ENCODE measurements around the gene HIF1AN.

The HIF1AN gene

DNA sequence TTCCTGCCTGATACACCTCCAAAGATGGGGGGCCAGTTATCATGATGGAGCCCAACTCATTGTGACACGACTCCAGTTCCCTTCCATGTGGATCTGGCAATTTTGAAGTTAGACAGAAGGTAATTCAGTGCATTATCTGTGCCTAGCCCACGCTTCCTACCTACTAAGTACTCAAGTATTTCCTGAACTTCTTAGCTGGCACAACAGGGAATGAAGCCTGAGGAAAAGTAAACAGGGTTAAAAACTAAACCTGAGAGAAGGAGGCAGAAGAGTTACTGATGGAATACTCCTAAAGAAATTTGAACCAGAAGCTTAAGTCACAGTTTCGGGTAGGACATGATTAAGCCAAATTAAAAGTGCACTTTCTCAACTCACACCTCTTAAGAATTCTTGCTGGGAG is 14.9 kb upstream of the HIF1AN start:
- no peak for DNase-seq (ENCODE audit: low read depth, low spot score)
- H3K27ac ChIP-seq (ENCODE audit: low read length), result no peak overlapping the region
- H3K4me3 ChIP-seq (ENCODE audit: low read length), result no peak overlapping the region
- peaks cover 2% of the 10 kb centered on the region; the same call in 1 of the 2 replicates for H3K27me3 ChIP-seq (ENCODE audit: control insufficient read depth, insufficient read depth, low read length)
- no CpG with 5 or more reads among the region's 3 CpGs for WGBS (ENCODE audit: insufficient coverage, insufficient read length)
- H3K9me3 ChIP-seq (ENCODE audit: control insufficient read depth, insufficient read depth, low read length), result no peaks in the 10 kb centered on the region
- H3K36me3 ChIP-seq (ENCODE audit: control insufficient read depth, insufficient read depth, low read length), result peaks cover 8% of the 10 kb centered on the region; the same call in 1 of the 2 replicates
- H3K4me1 ChIP-seq (ENCODE audit: control insufficient read depth, insufficient read depth, low read length), result no peaks in the 10 kb centered on the region

DNA sequence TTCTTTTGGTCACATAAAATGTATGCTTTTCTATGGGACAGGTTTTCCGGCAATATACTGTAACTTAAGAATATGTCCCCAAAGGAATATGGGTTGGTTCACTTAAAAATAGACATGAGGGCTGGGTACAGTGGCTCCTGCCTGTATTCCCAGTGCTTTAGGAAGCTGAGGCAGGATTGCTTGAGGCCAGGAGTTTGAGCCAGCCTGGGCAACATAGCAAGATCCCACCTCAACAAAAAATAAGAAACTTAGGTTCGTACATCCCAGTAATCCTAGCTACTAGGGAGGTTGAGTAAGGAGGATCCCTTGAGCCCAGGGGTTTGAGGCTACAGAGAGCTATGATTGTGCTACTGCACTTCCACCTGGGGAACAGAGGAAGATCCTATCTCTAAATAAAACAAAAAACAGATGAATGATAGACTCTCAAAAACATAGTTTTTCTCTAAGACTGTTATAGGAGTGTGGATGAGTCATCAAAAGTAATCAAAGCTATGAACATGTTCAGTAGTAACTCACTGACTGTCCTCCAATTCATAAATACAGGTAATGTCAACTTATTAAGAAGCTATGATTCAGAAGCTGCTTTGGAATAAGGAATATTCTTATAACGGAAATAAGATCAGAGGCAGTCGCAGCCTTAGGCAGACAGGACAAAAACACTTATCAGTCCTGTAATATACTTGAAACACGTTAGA is 13.5 kb upstream of the HIF1AN start:
- H3K27ac ChIP-seq (ENCODE audit: low read length), result no peak overlapping the region
- no peaks in the 10 kb centered on the region for H3K4me1 ChIP-seq (ENCODE audit: control insufficient read depth, insufficient read depth, low read length)
- H3K9me3 ChIP-seq (ENCODE audit: control insufficient read depth, insufficient read depth, low read length), result no peaks in the 10 kb centered on the region
- peaks cover 2% of the 10 kb centered on the region; the same call in 1 of the 2 replicates for H3K27me3 ChIP-seq (ENCODE audit: control insufficient read depth, insufficient read depth, low read length)
- H3K4me3 ChIP-seq (ENCODE audit: low read length), result no peak overlapping the region
- WGBS (ENCODE audit: insufficient coverage, insufficient read length), result no CpG with 5 or more reads among the region's 5 CpGs
- DNase-seq (ENCODE audit: low read depth, low spot score), result no peak
- peaks cover 18% of the 10 kb centered on the region for H3K36me3 ChIP-seq (ENCODE audit: control insufficient read depth, insufficient read depth, low read length)

DNA sequence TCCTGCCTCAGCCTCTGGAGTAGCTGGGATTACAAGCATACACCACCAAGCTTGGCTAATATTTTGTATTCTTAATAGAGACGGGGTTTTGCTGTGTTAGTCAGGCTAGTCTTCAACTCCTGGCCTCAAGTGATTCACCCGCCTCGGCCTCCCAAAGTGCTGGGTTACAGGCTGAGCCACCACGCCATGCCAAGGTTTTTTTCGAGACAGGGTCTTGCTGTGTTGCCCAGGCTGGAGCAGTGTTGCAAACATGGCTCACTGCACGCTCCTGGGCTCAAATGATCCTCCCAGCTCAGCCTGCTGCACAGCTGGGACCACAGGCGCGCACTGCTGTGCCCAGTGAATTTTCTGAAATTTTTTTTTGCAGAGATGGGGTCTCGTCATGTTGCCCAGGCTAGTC is 12.8 kb upstream of the HIF1AN start:
- Histone ChIP-seq H3K36me3 (ENCODE audit: control insufficient read depth, insufficient read depth, low read length) (peaks cover 18% of the 10 kb centered on the region), H3K4me3 (ENCODE audit: low read length) (no peak overlapping the region), H3K4me1 (ENCODE audit: control insufficient read depth, insufficient read depth, low read length) (no peaks in the 10 kb centered on the region), H3K27ac (ENCODE audit: low read length) (no peak overlapping the region), H3K27me3 (ENCODE audit: control insufficient read depth, insufficient read depth, low read length) (peaks cover 2% of the 10 kb centered on the region; the same call in 1 of the 2 replicates), H3K9me3 (ENCODE audit: control insufficient read depth, insufficient read depth, low read length) (no peaks in the 10 kb centered on the region)
- DNase-seq (ENCODE audit: low read depth, low spot score), result no peak
- WGBS (ENCODE audit: insufficient coverage, insufficient read length), result no CpG with 5 or more reads among the region's 9 CpGs

DNA sequence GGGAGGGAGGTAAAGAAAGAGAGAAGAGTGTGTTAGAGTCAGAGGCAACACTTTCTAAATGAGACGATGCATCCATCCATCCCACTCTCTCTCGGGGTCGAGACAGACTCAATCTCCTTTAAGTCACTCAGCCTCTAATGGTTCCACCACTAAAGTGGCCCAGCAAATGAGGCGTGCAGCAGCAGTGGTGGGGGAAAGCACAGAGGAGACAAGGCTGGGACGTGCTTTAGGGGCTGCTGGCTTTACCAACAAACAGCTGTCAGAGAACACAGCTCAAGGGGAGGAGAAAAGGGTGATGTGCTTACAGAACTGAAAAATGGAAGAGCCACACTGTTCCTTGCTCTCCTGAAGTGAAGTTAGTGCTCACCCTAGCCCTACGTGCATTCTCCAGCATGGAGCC is 11.5 kb upstream of the HIF1AN start:
- Histone ChIP-seq H3K4me3 (ENCODE audit: low read length) (no peak overlapping the region), H3K27me3 (ENCODE audit: control insufficient read depth, insufficient read depth, low read length) (peaks cover 2% of the 10 kb centered on the region; the same call in 1 of the 2 replicates), H3K36me3 (ENCODE audit: control insufficient read depth, insufficient read depth, low read length) (peaks cover 18% of the 10 kb centered on the region), H3K4me1 (ENCODE audit: control insufficient read depth, insufficient read depth, low read length) (no peaks in the 10 kb centered on the region), H3K9me3 (ENCODE audit: control insufficient read depth, insufficient read depth, low read length) (no peaks in the 10 kb centered on the region), H3K27ac (ENCODE audit: low read length) (no peak overlapping the region)
- DNase-seq (ENCODE audit: low read depth, low spot score), result no peak
- WGBS (ENCODE audit: insufficient coverage, insufficient read length), result no CpG with 5 or more reads among the region's 6 CpGs

DNA sequence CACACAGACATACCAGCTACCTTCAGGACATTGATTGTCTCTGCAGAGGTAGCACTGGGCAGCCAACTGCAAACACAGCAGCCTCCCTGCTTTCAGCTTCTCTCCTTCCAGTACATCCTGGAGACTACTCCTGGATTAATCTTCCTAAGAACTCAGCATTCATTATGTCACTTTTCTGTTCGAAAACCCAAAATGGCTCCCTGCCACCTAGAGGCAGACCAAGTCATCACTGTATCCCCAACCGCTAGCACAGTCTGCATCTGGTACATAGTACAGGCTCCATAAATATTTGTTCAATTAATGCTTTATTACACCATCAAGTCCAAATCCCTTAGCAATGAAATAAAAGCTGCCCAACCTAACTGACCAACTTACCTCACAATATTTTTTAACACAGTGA is 11.1 kb upstream of the HIF1AN start:
- peaks cover 18% of the 10 kb centered on the region for H3K36me3 ChIP-seq (ENCODE audit: control insufficient read depth, insufficient read depth, low read length)
- DNase-seq (ENCODE audit: low read depth, low spot score), result no peak
- H3K27me3 ChIP-seq (ENCODE audit: control insufficient read depth, insufficient read depth, low read length), result peaks cover 2% of the 10 kb centered on the region; the same call in 1 of the 2 replicates
- H3K4me3 ChIP-seq (ENCODE audit: low read length), result no peak overlapping the region
- H3K9me3 ChIP-seq (ENCODE audit: control insufficient read depth, insufficient read depth, low read length), result no peaks in the 10 kb centered on the region
- WGBS (ENCODE audit: insufficient coverage, insufficient read length), result no CpG with 5 or more reads among the region's 2 CpGs
- H3K4me1 ChIP-seq (ENCODE audit: control insufficient read depth, insufficient read depth, low read length), result no peaks in the 10 kb centered on the region
- H3K27ac ChIP-seq (ENCODE audit: low read length), result no peak overlapping the region

DNA sequence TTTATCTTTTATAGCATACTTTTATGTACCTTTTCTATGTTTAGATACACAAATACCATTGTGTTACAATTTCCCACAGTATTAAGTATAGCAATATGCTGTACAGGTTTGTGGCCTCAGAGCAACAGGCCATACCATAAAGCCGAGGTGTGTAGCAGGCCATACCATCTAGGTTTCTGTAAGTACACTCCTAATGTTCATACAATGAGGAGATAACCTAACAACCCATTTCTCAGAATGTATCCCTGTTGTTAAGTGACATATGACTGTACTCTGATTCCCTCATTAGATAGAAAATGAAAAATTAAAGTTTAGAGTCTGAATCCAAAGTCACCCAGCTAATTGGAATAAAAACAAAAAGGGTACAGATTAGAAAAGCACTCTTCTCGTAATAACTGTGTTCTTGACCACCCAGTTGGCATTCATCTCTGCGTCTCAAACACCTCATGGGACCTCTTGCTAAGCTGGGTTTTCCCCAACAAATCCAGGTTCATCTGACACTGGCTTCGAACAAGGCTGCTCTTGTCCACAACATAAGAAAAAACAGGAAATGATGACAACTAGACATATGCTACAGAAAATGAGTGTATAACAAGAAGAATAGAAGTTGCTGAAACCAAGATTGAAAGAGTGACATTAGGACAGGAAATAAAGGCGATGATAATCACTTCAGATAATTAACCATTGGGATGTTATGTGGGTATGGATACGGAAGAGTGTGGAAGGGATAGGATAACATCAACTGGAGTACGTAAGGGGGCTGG is 7.4 kb upstream of the HIF1AN start:
- Histone ChIP-seq H3K36me3 (ENCODE audit: control insufficient read depth, insufficient read depth, low read length) (peaks cover 18% of the 10 kb centered on the region), H3K4me3 (ENCODE audit: low read length) (no peak overlapping the region), H3K4me1 (ENCODE audit: control insufficient read depth, insufficient read depth, low read length) (no peaks in the 10 kb centered on the region), H3K27me3 (ENCODE audit: control insufficient read depth, insufficient read depth, low read length) (no peaks in the 10 kb centered on the region), H3K27ac (ENCODE audit: low read length) (no peak overlapping the region), H3K9me3 (ENCODE audit: control insufficient read depth, insufficient read depth, low read length) (no peaks in the 10 kb centered on the region)
- DNase-seq (ENCODE audit: low read depth, low spot score), result no peak
- WGBS (ENCODE audit: insufficient coverage, insufficient read length), result 100% methylated on average over 1 of the region's 7 CpGs

DNA sequence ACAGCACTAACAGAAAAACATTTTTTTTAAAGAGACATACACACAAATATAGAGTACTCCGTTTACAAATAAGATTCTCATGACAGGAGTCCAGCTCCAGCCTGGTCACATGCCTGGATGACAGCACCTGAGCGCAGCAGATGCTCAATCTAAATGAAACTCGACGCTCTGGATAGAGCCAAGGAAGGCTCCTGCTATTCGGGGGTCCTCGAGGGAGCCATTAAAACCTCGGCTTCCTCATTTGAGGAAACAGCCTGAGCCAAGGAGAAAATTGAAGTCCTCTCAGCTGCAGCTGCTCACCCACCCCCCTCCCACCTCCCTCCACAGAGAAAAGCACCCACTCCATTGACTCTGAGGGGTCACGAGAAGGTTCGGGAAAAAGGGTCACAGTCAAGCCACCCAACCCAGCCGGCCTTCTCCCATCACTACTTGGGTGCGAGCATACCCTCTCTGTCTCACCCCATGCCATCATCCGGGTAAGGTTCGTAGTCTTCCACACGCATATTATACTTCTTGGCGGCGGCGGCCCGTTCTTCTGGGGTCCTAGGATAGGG is 6.7 kb upstream of the HIF1AN start:
- Histone ChIP-seq H3K27ac (ENCODE audit: low read length) (no peak overlapping the region), H3K27me3 (ENCODE audit: control insufficient read depth, insufficient read depth, low read length) (no peaks in the 10 kb centered on the region), H3K4me1 (ENCODE audit: control insufficient read depth, insufficient read depth, low read length) (no peaks in the 10 kb centered on the region), H3K4me3 (ENCODE audit: low read length) (peak overlapping the region; percentile 89; the same call in 1 of the 2 replicates), H3K9me3 (ENCODE audit: control insufficient read depth, insufficient read depth, low read length) (no peaks in the 10 kb centered on the region), H3K36me3 (ENCODE audit: control insufficient read depth, insufficient read depth, low read length) (peaks cover 18% of the 10 kb centered on the region)
- WGBS (ENCODE audit: insufficient coverage, insufficient read length), result no CpG with 5 or more reads among the region's 18 CpGs
- DNase-seq (ENCODE audit: low read depth, low spot score), result no peak

DNA sequence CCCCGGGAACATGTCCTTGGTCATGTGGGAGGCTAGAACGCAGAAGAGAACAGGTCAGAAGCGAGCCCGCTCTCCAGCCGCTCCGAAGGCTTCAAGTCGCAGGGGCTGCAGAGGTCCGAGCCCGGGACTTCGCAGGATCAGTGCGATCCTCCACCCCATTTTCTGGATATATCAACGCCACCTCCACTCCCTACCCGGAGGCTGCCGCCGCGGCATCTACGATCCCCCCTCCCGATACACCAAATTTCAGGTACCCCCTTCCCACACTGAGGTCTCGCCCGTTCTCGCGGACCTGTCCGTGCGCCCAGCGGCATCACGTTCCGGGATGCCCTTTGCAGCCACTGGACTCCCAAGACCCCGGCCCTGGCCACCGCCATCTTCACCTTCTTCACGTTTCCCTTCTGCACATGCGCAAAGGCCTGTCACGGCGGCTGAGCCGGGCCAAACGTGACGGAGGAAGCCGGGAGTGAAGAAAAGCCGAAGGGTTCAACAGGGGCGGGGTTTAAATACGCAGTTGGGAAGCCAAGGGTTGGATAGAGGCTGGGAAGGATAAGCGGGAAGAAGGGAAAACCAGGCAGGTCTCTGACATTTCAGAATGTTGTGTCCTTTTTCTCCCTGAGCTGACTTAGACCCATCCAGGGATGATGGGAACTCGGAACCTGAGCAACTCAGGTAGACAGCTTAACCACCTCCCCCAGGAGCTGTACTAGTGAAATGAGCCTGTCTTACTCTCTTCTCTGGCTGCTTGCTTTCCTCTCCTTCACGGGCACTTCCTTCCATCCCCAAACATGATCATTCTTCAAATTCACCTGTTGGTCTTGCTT is 6.1 kb upstream of the HIF1AN start, which contains the start of gene NDUFB8:
NDUFB8 (minus strand) TSS at position 397 of the 824 bp plus-strand sequence; CDS start at position 377, 20 bp downstream.
- no peaks in the 10 kb centered on the region for H3K9me3 ChIP-seq (ENCODE audit: control insufficient read depth, insufficient read depth, low read length)
- H3K27ac ChIP-seq (ENCODE audit: low read length), result no peak within 1 kb of the TSS
- no peaks in the 10 kb centered on the region for H3K4me1 ChIP-seq (ENCODE audit: control insufficient read depth, insufficient read depth, low read length)

DNA sequence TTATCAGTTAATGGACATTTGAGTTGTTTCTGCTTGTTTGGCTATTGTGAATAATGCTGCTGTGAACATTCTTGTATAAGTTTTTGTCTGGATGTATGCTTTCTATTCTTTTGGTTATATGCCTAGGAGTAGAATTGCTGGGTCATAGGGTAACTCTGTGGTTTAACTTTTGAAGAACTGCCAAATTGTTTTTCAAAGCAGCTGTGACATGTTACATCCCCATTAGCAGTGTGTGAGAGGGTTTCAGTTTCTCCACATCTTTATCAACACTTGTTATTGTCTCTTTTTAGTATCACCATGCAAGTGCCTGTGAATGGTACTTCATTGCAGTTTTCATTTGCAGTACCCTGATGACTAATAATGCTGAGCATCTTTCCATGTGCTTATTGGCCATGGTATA is 4.0 kb upstream of the HIF1AN start:
- no peak for DNase-seq (ENCODE audit: low read depth, low spot score)
- Histone ChIP-seq H3K4me1 (ENCODE audit: control insufficient read depth, insufficient read depth, low read length) (no peaks in the 10 kb centered on the region), H3K27me3 (ENCODE audit: control insufficient read depth, insufficient read depth, low read length) (no peaks in the 10 kb centered on the region), H3K27ac (ENCODE audit: low read length) (no peak overlapping the region), H3K36me3 (ENCODE audit: control insufficient read depth, insufficient read depth, low read length) (peaks cover 2% of the 10 kb centered on the region; the same call in 1 of the 2 replicates), H3K9me3 (ENCODE audit: control insufficient read depth, insufficient read depth, low read length) (no peaks in the 10 kb centered on the region), H3K4me3 (ENCODE audit: low read length) (no peak overlapping the region)

More for the DNA sequence above, 6.1 kb upstream of the HIF1AN start, which contains the start of gene NDUFB8:
- peak within 1 kb of the TSS; percentile 89 for H3K4me3 ChIP-seq (ENCODE audit: low read length)
- no CpG with 5 or more reads among the region's 43 CpGs for WGBS (ENCODE audit: insufficient coverage, insufficient read length)
- peak; percentile 77 for DNase-seq (ENCODE audit: low read depth, low spot score)
- no peaks in the 10 kb centered on the region for H3K27me3 ChIP-seq (ENCODE audit: control insufficient read depth, insufficient read depth, low read length)
- peaks cover 11% of the 10 kb centered on the region for H3K36me3 ChIP-seq (ENCODE audit: control insufficient read depth, insufficient read depth, low read length)

DNA sequence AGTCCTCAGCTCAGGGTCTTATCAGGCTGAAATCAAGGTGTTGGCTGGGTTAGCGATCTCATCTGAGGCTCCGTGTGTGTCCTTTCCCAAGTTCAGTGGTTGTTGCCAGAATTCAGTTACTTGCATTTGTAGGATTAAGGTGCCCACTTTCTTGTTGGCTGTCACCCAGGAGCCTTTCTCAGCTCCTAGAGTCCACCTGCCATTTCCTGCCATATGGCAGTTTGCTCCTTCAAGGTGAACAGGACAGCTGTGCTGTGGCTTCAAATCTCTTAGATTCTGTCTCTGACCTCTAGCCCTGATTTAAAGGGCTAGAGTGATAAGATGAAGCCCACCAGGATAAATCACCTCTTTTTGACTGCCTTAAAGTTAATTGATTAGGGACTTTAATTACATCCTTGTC is 1.0 kb upstream of the HIF1AN start:
- WGBS (ENCODE audit: insufficient coverage, insufficient read length), result no CpG with 5 or more reads among the region's 2 CpGs
- Histone ChIP-seq H3K9me3 (ENCODE audit: control insufficient read depth, insufficient read depth, low read length) (no peaks in the 10 kb centered on the region), H3K4me3 (ENCODE audit: low read length) (no peak overlapping the region), H3K27ac (ENCODE audit: low read length) (no peak overlapping the region), H3K36me3 (ENCODE audit: control insufficient read depth, insufficient read depth, low read length) (peaks cover 6% of the 10 kb centered on the region; the same call in 1 of the 2 replicates), H3K27me3 (ENCODE audit: control insufficient read depth, insufficient read depth, low read length) (no peaks in the 10 kb centered on the region), H3K4me1 (ENCODE audit: control insufficient read depth, insufficient read depth, low read length) (no peaks in the 10 kb centered on the region)
- no peak for DNase-seq (ENCODE audit: low read depth, low spot score)

Measured in iPS DF 6.9 (cell line).